Natural killer cell (primary cell): ENCODE data around the gene LETM1. TPM values are rescaled to one million over a fixed set of nuclear protein-coding genes. Genes with fewer than 3 reads are reported as not detected.

Experiments
- ATAC-seq, 3 donors: fragments of 150-1000 bp in 2 of 3; fragments of 200-7000 bp in 1 of 3; cut with Tn5 transposase; 1 replicate in 1 of 3; 2 replicates in 2 of 3; pipeline ENCODE4 v1.10.0; 2021; ENCODE audit warnings: mild to moderate bottlenecking in 2 of 3, moderate library complexity in 2 of 3
- DNase-seq, 2 donors: peaks; one replicate each; pipeline versions ENCODE4 v3.0.0 to v3.0.0-alpha.2; 2013 to 2021; ENCODE audit warnings: mixed read lengths in 1 of 2
- H3K27ac ChIP-seq: one replicate; pipeline ENCODE4 v1.5.1; 2013; ENCODE audit warnings: mild to moderate bottlenecking, low read length
- H3K27me3 ChIP-seq: one replicate; pipeline ENCODE4 v1.6.1; 2013; ENCODE audit warnings: low read length; ENCODE audit not compliant: control insufficient read depth, insufficient read depth
- H3K36me3 ChIP-seq: one replicate; pipeline ENCODE4 v1.6.1; 2013; ENCODE audit warnings: low read length; ENCODE audit not compliant: control insufficient read depth, insufficient read depth
- H3K4me1 ChIP-seq: one replicate; pipeline ENCODE4 v1.6.1; 2013; ENCODE audit warnings: low read length; ENCODE audit not compliant: control insufficient read depth, insufficient read depth
- H3K4me3 ChIP-seq: one replicate; pipeline ENCODE4 v1.5.1; 2013; ENCODE audit warnings: low read length
- H3K9me3 ChIP-seq: one replicate; pipeline ENCODE4 v1.6.1; 2013; ENCODE audit warnings: low read length; ENCODE audit not compliant: control insufficient read depth, insufficient read depth
- H3K27ac Mint-ChIP-seq, 2 donors: one replicate each; pipeline ENCODE4 v1.8.0; 2022; ENCODE audit warnings: mild to moderate bottlenecking in 2 of 2, mixed read lengths in 2 of 2, moderate library complexity in 1 of 2
- H3K27me3 Mint-ChIP-seq, 2 donors: one replicate each; pipeline ENCODE4 v1.8.0; 2022; ENCODE audit warnings: low read depth in 2 of 2, mixed read lengths in 2 of 2
- H3K36me3 Mint-ChIP-seq: one replicate; pipeline ENCODE4 v1.8.0; 2022; ENCODE audit warnings: mixed read lengths
- H3K4me1 Mint-ChIP-seq, 2 donors: one replicate each; pipeline ENCODE4 v1.8.0; 2022; ENCODE audit warnings: mixed read lengths in 2 of 2
- H3K4me3 Mint-ChIP-seq: one replicate; pipeline ENCODE4 v1.8.0; 2022; ENCODE audit warnings: mild to moderate bottlenecking, moderate library complexity, mixed read lengths
- H3K9me3 Mint-ChIP-seq, 2 donors: one replicate each; pipeline ENCODE4 v1.8.0; 2022; ENCODE audit warnings: mixed read lengths in 2 of 2
- WGBS: methylation state at CpG from one replicate; pipeline ENCODE4 v1.1.7; 2013; ENCODE audit warnings: missing lambda C conversion rate; ENCODE audit not compliant: insufficient coverage; 5-methylcytosine and 5-hydroxymethylcytosine counted together
- intact Hi-C: fragments of 100-400 bp; cut with micrococcal nuclease; formaldehyde crosslinking; loops from one replicate; pipeline ENCODE4 v1.14.2; 2022
- total RNA-seq, 4 donors: library from RNA; stranded (reverse); fragments of 120-200 nt in 1 of 4; gene quantifications; one replicate each; pipeline versions ENCODE4 v1.2.3 to v1.2.4, GENCODE V29; 2013 to 2022
- TF ChIP-seq, protein P1 (sequence below): fragments of 200-600 bp; IDR thresholded peaks from one replicate; pipeline ENCODE4 v1.8.0; 2022; ENCODE audit warnings: antibody characterized with exemption

Gene LETM1
- total RNA-seq, 3 donors from 2014 or later (not counting 1 experiment from before 2014, with no cell fraction given): 40.4 to 56.5 (median 55.7) TPM

DNA sequence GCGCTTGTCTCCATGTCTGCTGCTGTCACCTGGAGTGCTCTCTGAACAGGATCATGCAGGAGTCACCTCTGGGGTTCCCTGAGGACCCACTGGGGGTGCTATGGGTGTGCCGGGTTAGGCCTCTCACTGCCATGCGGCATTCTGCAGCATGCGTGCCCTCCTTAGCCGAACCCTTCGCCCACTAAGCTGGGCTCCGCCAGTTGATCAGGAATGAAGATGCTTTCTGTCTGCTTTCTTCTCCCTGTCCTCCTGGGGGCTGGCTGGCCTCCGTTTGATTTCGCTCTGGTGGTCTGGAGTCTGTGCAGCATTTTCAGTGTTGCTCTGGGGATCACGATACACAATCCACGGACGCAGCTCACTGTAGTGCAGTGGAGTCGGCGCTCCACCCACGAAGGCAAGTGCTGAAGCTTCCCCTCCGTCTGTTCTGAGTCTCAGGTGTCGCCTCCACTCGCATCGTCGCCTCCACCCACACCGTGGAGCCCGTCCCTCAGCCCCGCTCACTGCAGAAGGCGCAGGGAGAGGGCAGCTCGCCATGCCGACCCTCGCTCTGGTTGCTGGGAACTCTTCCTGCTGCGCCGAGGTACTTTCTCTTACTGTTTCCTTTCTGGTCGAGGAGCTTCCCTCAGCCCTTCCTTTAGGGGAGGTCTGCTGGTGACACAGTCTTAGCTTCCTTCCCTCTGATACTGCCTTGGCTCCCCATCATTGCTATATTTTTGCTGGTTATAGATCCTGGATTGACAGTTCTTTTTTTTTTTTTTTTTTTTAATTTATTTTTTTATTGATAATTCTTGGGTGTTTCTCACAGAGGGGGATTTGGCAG lies 29.2 kb downstream of the LETM1 start:
- intact Hi-C loops: no loop called here
- Histone ChIP-seq H3K4me3 (no peak overlapping the region), H3K9me3 (no peaks in the 10 kb centered on the region), H3K36me3 (peaks cover 40% of the 10 kb centered on the region), H3K27ac (no peak overlapping the region), H3K4me1 (no peaks in the 10 kb centered on the region), H3K27me3 (no peaks in the 10 kb centered on the region)
- TF ChIP-seq, protein P1, sequence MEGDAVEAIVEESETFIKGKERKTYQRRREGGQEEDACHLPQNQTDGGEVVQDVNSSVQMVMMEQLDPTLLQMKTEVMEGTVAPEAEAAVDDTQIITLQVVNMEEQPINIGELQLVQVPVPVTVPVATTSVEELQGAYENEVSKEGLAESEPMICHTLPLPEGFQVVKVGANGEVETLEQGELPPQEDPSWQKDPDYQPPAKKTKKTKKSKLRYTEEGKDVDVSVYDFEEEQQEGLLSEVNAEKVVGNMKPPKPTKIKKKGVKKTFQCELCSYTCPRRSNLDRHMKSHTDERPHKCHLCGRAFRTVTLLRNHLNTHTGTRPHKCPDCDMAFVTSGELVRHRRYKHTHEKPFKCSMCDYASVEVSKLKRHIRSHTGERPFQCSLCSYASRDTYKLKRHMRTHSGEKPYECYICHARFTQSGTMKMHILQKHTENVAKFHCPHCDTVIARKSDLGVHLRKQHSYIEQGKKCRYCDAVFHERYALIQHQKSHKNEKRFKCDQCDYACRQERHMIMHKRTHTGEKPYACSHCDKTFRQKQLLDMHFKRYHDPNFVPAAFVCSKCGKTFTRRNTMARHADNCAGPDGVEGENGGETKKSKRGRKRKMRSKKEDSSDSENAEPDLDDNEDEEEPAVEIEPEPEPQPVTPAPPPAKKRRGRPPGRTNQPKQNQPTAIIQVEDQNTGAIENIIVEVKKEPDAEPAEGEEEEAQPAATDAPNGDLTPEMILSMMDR: no peak
- ATAC-seq: no peak
- no peaks in the 10 kb centered on the region for H3K4me1 Mint-ChIP-seq
- WGBS: 95% methylated on average over 30 of the region's 30 CpGs
- no peaks in the 10 kb centered on the region for H3K27me3 Mint-ChIP-seq
- H3K4me3 Mint-ChIP-seq: no peak overlapping the region
- H3K27ac Mint-ChIP-seq: no peak overlapping the region
- H3K9me3 Mint-ChIP-seq: no peaks in the 10 kb centered on the region
- no peak for DNase-seq
- no peaks in the 10 kb centered on the region for H3K36me3 Mint-ChIP-seq

DNA sequence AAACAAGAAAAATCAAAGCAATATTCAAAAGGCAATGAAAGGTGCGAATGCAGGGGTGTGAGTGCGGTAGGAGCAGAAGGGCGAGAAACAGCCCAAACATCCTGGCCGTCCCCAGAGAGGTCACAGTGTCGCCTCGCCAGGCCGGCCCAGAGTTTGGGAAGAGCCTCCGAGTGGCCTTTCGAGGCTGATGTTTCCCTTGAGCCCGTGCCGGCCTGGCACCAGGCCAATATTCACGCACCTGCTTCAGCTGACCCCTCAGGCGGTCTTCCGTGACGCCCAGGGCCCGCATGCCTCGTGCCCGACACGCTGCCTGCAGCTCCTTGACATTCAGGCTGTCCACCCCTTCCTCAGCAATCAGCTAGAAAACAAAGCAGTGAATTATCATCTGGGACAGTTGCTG lies 30.6 kb downstream of the LETM1 start:
- no peak overlapping the region for H3K4me3 Mint-ChIP-seq
- intact Hi-C loops: no loop called here
- peaks cover 33% of the 10 kb centered on the region for H3K36me3 ChIP-seq
- H3K4me1 Mint-ChIP-seq: no peaks in the 10 kb centered on the region
- no peak for DNase-seq
- TF ChIP-seq, protein P1: no peak
- H3K9me3 ChIP-seq: no peaks in the 10 kb centered on the region
- 95% methylated on average over 19 of the region's 19 CpGs for WGBS
- H3K27me3 Mint-ChIP-seq: no peaks in the 10 kb centered on the region
- H3K9me3 Mint-ChIP-seq: no peaks in the 10 kb centered on the region
- no peaks in the 10 kb centered on the region for H3K27me3 ChIP-seq
- no peaks in the 10 kb centered on the region for H3K36me3 Mint-ChIP-seq
- H3K4me3 ChIP-seq: no peak overlapping the region
- no peak for ATAC-seq
- no peak overlapping the region for H3K27ac ChIP-seq
- H3K27ac Mint-ChIP-seq: no peak overlapping the region
- no peaks in the 10 kb centered on the region for H3K4me1 ChIP-seq

DNA sequence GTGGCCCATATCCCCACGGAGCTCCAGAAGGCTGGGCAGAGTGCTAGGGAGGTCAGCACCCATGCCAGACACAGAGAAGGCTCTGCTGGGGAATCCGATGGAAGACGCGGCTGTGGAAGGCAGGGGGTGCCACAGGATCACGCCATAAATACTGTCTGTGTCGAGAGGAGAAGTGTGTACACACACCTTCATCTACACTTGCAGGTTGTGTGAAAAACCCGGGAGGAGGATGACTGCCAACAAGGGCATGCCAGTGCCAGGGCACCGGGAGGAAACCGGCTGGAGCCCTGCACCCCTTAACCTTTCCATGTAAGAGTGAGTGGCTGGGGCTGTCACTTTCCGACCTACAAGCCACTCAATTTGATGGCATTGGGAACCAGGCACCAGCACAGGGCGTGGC lies 31.2 kb downstream of the LETM1 start:
- H3K27me3 Mint-ChIP-seq: no peaks in the 10 kb centered on the region
- TF ChIP-seq, protein P1: no peak
- no peak for ATAC-seq
- H3K9me3 Mint-ChIP-seq: no peaks in the 10 kb centered on the region
- DNase-seq: no peak
- H3K9me3 ChIP-seq: no peaks in the 10 kb centered on the region
- H3K4me1 ChIP-seq: no peaks in the 10 kb centered on the region
- intact Hi-C loops: no loop called here
- no peaks in the 10 kb centered on the region for H3K27me3 ChIP-seq
- no peak overlapping the region for H3K4me3 ChIP-seq
- H3K4me1 Mint-ChIP-seq: no peaks in the 10 kb centered on the region
- H3K27ac ChIP-seq: no peak overlapping the region
- 96% methylated on average over 11 of the region's 11 CpGs for WGBS
- H3K27ac Mint-ChIP-seq: no peak overlapping the region
- peaks cover 38% of the 10 kb centered on the region for H3K36me3 ChIP-seq
- H3K4me3 Mint-ChIP-seq: no peak overlapping the region
- peaks cover 5% of the 10 kb centered on the region for H3K36me3 Mint-ChIP-seq

DNA sequence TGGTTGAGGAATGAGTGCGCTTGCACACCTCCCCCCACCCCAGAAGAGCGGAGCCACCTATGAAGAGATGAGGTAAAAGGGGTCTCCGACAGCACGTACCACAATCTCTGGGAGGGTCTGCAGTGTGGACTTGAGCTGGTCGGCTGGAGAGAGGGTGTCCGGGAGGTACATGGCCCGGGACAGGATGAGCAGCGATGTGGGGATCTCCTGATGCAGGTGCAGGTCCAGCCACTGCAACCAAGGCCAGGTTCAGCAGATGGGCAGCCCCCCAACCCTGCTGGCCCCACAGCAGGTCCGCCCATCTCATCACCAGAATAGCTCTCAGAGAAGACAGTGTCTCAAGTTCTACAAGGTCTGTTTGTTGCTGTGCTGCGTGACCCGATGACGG lies 32.4 kb downstream of the LETM1 start:
- TF ChIP-seq, protein P1: no peak
- Mint-ChIP-seq H3K9me3 (no peaks in the 10 kb centered on the region), H3K36me3 (peaks cover 13% of the 10 kb centered on the region), H3K4me3 (no peak overlapping the region), H3K27me3 (no peaks in the 10 kb centered on the region), H3K4me1 (no peaks in the 10 kb centered on the region), H3K27ac (no peak overlapping the region)
- DNase-seq (no peak), ATAC-seq (no peak)
- no peaks in the 10 kb centered on the region for H3K4me1 ChIP-seq
- intact Hi-C loops: no loop called here
- H3K4me3 ChIP-seq: no peak overlapping the region
- WGBS: 96% methylated on average over 11 of the region's 12 CpGs
- H3K9me3 ChIP-seq: no peaks in the 10 kb centered on the region
- no peak overlapping the region for H3K27ac ChIP-seq
- H3K27me3 ChIP-seq: no peaks in the 10 kb centered on the region
- peaks cover 43% of the 10 kb centered on the region for H3K36me3 ChIP-seq
